ENCODE results near the gene SCARB1. TPM values are rescaled to one million over a fixed set of nuclear protein-coding genes. Genes with fewer than 3 reads are reported as not detected.
A peak's percentile ranks its signal among the peaks of the same experiment; 100 is the strongest.

The SCARB1 gene
- total RNA-seq, 1 donor from 2014 or later, result 44.5 TPM

DNA sequence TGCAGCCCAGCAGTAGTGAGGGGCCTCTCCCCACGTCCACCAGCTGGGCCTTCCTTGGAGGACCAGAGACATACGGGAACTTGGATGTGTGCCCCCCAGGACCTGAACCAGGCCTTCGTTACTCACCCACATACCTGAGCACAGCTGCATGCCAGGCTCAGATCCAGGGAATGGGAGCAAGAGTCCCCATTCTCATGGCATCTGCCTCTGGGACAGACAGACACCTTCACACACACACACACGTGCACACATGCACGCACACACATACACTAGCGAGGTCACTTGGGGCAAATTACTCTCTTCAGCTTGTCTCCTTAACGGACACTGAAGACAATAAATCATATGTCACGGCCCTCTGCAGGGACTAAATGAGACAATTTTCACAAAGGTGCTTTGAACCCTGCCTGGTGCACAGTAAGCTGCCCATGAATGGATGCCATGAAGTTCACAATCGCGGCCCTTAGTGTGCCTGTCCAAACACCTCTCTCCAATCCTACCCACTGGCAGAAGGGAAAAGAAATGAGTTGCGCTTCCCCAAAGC lies 5.7 kb downstream of the SCARB1 start:
- peaks cover 2% of the 10 kb centered on the region for H3K4me1 ChIP-seq (ENCODE audit: insufficient read depth, low read length)
- H3K4me2 ChIP-seq (ENCODE audit: low read length), result no peak overlapping the region
- H4K20me1 ChIP-seq (ENCODE audit: insufficient read depth, low read length), result peaks cover 27% of the 10 kb centered on the region
- no peaks in the 10 kb centered on the region for H3K9me3 ChIP-seq (ENCODE audit: insufficient read depth, low read depth, low read length)
- no peak for DNase-seq (ENCODE audit: low read depth)
- FAIRE-seq, result no peak
- peaks cover 5% of the 10 kb centered on the region for H3K36me3 Mint-ChIP-seq (ENCODE audit: low read depth, unreplicated experiment)
- H3K36me3 ChIP-seq (ENCODE audit: insufficient read depth, low read length), result no peaks in the 10 kb centered on the region
- H3K9ac ChIP-seq (ENCODE audit: low read length), result no peak overlapping the region
- peaks cover 5% of the 10 kb centered on the region for H3K27me3 Mint-ChIP-seq (ENCODE audit: low read depth, unreplicated experiment)
- H3K27ac ChIP-seq (ENCODE audit: low read depth, low read length), result no peak overlapping the region
- H3K27me3 ChIP-seq (ENCODE audit: insufficient read depth, low read length), result no peaks in the 10 kb centered on the region
- TF ChIP-seq, protein P1, sequence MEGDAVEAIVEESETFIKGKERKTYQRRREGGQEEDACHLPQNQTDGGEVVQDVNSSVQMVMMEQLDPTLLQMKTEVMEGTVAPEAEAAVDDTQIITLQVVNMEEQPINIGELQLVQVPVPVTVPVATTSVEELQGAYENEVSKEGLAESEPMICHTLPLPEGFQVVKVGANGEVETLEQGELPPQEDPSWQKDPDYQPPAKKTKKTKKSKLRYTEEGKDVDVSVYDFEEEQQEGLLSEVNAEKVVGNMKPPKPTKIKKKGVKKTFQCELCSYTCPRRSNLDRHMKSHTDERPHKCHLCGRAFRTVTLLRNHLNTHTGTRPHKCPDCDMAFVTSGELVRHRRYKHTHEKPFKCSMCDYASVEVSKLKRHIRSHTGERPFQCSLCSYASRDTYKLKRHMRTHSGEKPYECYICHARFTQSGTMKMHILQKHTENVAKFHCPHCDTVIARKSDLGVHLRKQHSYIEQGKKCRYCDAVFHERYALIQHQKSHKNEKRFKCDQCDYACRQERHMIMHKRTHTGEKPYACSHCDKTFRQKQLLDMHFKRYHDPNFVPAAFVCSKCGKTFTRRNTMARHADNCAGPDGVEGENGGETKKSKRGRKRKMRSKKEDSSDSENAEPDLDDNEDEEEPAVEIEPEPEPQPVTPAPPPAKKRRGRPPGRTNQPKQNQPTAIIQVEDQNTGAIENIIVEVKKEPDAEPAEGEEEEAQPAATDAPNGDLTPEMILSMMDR (IDR thresholded peaks at IDR 0.05; ENCODE audit: insufficient read depth, low read depth, low read length), result no peak
- TF ChIP-seq EZH2 (IDR thresholded peaks at IDR 0.05; ENCODE audit: insufficient read depth, low read length), result no peak
- peak overlapping the region; percentile 60 for H3K4me3 Mint-ChIP-seq (ENCODE audit: unreplicated experiment)
- peaks cover 14% of the 10 kb centered on the region for H3K4me1 Mint-ChIP-seq (ENCODE audit: low read depth, unreplicated experiment)
- no peak overlapping the region for H3K27ac Mint-ChIP-seq (ENCODE audit: unreplicated experiment)
- no peak overlapping the region for H3K4me3 ChIP-seq (ENCODE audit: insufficient read depth, low read depth, low read length)
- no peak overlapping the region for H2AFZ ChIP-seq (ENCODE audit: low read depth, low read length)
- no peaks in the 10 kb centered on the region for H3K79me2 ChIP-seq (ENCODE audit: insufficient read depth, low read length)
- H3K9me3 Mint-ChIP-seq (ENCODE audit: unreplicated experiment), result no peaks in the 10 kb centered on the region

DNA sequence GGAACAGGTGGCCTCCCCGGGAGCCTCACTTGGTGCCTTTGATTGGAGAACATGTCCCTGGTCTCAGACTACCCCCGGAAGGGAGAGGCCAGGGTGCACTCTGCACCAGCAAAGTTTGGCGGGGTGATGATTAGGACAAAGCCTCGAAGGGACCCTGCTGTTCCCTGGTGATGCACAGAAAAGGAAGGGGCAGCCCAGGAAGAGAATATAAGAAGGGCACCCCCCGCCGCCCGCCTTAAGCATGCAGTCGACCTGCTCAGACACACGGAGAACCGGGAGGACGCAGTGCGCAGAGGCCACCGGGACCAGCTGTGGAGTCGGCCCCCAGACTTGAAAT lies 6.9 kb downstream of the SCARB1 start:
- Histone ChIP-seq H2AFZ (ENCODE audit: low read depth, low read length) (no peak overlapping the region), H3K9ac (ENCODE audit: low read length) (no peak overlapping the region), H3K27me3 (ENCODE audit: insufficient read depth, low read length) (no peaks in the 10 kb centered on the region), H3K4me1 (ENCODE audit: insufficient read depth, low read length) (no peaks in the 10 kb centered on the region), H4K20me1 (ENCODE audit: insufficient read depth, low read length) (peaks cover 27% of the 10 kb centered on the region), H3K9me3 (ENCODE audit: insufficient read depth, low read depth, low read length) (no peaks in the 10 kb centered on the region), H3K27ac (ENCODE audit: low read depth, low read length) (no peak overlapping the region), H3K36me3 (ENCODE audit: insufficient read depth, low read length) (no peaks in the 10 kb centered on the region), H3K79me2 (ENCODE audit: insufficient read depth, low read length) (no peaks in the 10 kb centered on the region), H3K4me2 (ENCODE audit: low read length) (no peak overlapping the region), H3K4me3 (ENCODE audit: insufficient read depth, low read depth, low read length) (no peak overlapping the region)
- peaks cover 12% of the 10 kb centered on the region for H3K4me1 Mint-ChIP-seq (ENCODE audit: low read depth, unreplicated experiment)
- DNase-seq (ENCODE audit: low read depth) (no peak), FAIRE-seq (no peak)
- peaks cover 5% of the 10 kb centered on the region for H3K36me3 Mint-ChIP-seq (ENCODE audit: low read depth, unreplicated experiment)
- no peak overlapping the region for H3K27ac Mint-ChIP-seq (ENCODE audit: unreplicated experiment)
- H3K9me3 Mint-ChIP-seq (ENCODE audit: unreplicated experiment), result no peaks in the 10 kb centered on the region
- peaks cover 2% of the 10 kb centered on the region for H3K27me3 Mint-ChIP-seq (ENCODE audit: low read depth, unreplicated experiment)
- H3K4me3 Mint-ChIP-seq (ENCODE audit: unreplicated experiment), result no peak overlapping the region
- TF ChIP-seq, protein P1 (IDR thresholded peaks at IDR 0.05; ENCODE audit: insufficient read depth, low read depth, low read length), result no peak

DNA sequence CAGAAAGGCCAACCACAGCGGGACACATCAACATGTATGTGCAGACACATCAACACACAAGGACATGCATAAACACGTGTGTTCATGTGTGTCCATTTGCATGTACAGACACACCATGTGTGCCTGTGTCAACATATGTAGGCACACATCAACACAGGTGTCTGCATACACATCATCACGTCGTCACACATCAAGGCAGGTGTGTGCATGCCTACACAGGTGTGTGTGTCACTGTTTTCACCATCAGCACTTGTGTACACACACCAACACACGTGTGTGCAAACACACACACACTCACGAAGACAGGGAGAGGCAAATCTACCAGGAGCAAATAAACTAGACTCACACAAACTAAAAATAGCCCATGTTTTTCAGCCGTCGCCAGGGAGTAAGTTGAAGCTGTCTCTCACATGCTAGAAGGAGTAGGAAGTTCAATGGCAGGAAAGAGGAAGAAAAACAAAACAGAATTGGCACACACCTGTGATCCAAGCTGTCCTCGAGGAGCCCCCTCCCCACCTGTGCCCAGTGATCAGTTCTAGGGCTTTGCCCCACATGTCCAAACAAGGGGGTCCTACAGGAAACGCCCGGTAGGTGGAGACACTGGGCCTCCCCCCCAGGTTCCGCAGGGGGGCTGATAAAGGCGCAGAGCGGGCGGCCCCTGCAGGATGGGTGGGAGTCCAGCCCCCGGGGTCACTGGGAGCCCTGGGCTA lies 7.4 kb downstream of the SCARB1 start:
- Mint-ChIP-seq H3K9me3 (ENCODE audit: unreplicated experiment) (no peaks in the 10 kb centered on the region), H3K27ac (ENCODE audit: unreplicated experiment) (peak overlapping the region; percentile 1)

More for the DNA sequence above, 7.4 kb downstream of the SCARB1 start:
- Histone ChIP-seq H3K4me1 (ENCODE audit: insufficient read depth, low read length) (no peaks in the 10 kb centered on the region), H3K4me2 (ENCODE audit: low read length) (no peak overlapping the region), H2AFZ (ENCODE audit: low read depth, low read length) (no peak overlapping the region), H3K9me3 (ENCODE audit: insufficient read depth, low read depth, low read length) (no peaks in the 10 kb centered on the region), H3K4me3 (ENCODE audit: insufficient read depth, low read depth, low read length) (no peak overlapping the region), H4K20me1 (ENCODE audit: insufficient read depth, low read length) (peaks cover 27% of the 10 kb centered on the region), H3K36me3 (ENCODE audit: insufficient read depth, low read length) (no peaks in the 10 kb centered on the region), H3K79me2 (ENCODE audit: insufficient read depth, low read length) (no peaks in the 10 kb centered on the region), H3K9ac (ENCODE audit: low read length) (no peak overlapping the region), H3K27me3 (ENCODE audit: insufficient read depth, low read length) (no peaks in the 10 kb centered on the region), H3K27ac (ENCODE audit: low read depth, low read length) (no peak overlapping the region)
- Mint-ChIP-seq H3K4me1 (ENCODE audit: low read depth, unreplicated experiment) (peaks cover 12% of the 10 kb centered on the region), H3K4me3 (ENCODE audit: unreplicated experiment) (peak overlapping the region; percentile 68), H3K27me3 (ENCODE audit: low read depth, unreplicated experiment) (peaks cover 2% of the 10 kb centered on the region), H3K36me3 (ENCODE audit: low read depth, unreplicated experiment) (peaks cover 6% of the 10 kb centered on the region)
- peak; percentile 32 for FAIRE-seq
- no peak for DNase-seq (ENCODE audit: low read depth)
- no peak for TF ChIP-seq EZH2 (IDR thresholded peaks at IDR 0.05; ENCODE audit: insufficient read depth, low read length)
- TF ChIP-seq, protein P1 (IDR thresholded peaks at IDR 0.05; ENCODE audit: insufficient read depth, low read depth, low read length), result no peak

All from astrocyte (in vitro differentiated cells and primary cell).